ENCODE measurements around the gene ARAP1.

Gene ARAP1

GRCh38 chr11:72782081-72782920 lies 30.1 kb upstream of the ARAP1 start:
- TF ChIP-seq CTCF (IDR thresholded peaks at IDR 0.05; ENCODE audit: low read depth, low read length): no peak
- peak overlapping the region; percentile 36 for H3K4me3 ChIP-seq (ENCODE audit: low read depth, low read length)

DNA sequence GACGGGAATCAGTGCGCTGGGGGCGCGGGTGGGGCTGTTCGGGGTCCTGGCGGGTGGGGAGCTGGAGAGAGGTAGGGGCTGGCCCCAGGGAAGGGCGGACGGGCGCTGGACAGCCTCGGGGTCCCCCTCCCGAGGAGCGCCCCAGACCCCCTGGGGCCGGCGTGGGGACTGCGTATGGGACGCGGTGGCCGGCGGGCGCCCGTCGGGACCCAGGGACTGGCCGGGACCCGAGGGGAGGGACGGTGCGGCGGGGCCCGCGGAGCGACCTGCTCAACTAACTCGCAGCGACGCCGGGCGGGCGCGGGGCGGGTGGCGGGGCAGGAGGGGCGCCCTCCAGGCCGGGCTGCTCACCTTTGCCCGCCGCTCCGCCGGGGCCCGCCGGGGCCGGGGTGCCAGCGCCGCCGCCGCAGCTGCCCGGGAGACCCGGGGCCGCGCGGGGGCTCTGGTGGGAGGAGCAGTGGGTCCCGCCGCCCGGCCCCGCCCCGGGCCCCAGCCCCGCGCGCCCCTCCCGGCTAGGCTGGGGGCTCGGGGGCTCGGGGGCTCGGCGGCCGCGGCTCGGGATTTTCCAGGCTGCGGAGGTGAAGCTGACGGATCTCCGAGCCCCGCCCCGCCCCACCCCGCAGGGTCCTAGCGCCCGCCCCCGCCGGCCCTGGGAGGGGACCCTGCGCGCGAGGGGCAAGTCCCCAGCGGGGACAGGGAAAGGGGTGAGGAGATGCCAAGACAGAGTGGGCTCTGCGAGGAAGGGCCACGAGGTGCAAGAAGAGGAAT lies 29.3 kb upstream of the ARAP1 start:
- H3K4me3 ChIP-seq (ENCODE audit: low read depth, low read length): peak overlapping the region; percentile 51
- TF ChIP-seq CTCF (IDR thresholded peaks at IDR 0.05; ENCODE audit: low read depth, low read length): no peak

DNA sequence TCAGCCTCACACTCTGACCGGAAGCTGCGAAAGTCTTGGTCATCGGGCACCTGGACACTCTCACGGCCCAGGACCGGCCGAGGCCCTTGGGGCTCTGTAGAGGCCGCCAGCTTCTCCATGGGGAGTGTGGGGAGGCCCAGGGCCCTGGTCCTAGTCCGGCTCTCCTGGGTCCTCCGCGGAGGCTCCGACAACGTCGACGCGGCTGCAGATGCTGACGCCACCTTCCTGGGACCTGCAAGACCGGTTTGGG lies 28.8 kb upstream of the ARAP1 start:
- TF ChIP-seq CTCF (IDR thresholded peaks at IDR 0.05; ENCODE audit: low read depth, low read length): no peak
- peak overlapping the region; percentile 51 for H3K4me3 ChIP-seq (ENCODE audit: low read depth, low read length)

DNA sequence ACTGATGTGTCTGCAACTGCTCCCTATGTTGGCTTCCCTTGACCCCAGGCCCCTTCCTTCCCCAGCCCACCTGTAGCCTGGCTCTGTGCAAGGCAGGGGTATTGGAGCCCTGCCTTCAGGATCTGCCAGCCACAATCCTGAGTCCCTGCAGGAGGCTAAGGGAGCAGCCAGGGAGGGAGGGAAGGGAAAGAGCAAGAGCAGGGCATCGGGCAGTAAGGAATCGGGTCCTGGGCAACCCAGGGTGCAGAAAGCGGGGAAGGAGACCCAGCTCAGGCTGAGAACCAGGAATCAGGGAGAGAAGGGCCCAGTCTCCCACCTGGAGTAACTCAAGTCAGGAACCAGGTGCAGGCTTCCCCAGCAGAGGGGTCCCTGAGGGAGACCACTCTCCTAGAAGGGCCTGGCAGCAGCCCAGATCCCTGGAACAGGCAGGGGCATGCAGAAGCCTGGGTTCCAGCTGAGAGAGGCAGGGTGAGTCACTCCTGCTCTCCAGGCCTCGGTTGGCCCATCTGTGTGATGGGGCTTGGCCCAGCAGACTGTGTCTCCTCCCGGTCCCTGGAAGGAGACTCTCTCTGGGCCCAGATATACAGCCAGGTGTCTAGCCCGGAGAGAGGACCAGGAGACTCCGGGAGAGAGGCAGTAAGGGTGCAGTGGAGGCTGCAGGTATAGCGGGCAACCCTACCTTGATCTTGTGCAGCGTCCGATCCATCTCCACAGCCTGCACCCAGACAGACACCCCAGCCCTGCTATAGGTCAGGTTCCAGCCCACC lies 28.3 kb upstream of the ARAP1 start:
- H3K4me3 ChIP-seq (ENCODE audit: low read depth, low read length): peak overlapping the region; percentile 51
- TF ChIP-seq CTCF (IDR thresholded peaks at IDR 0.05; ENCODE audit: low read depth, low read length): no peak

GRCh38 chr11:72779495-72780128 lies 27.4 kb upstream of the ARAP1 start:
- no peak for TF ChIP-seq CTCF (IDR thresholded peaks at IDR 0.05; ENCODE audit: low read depth, low read length)
- no peak overlapping the region for H3K4me3 ChIP-seq (ENCODE audit: low read depth, low read length)

DNA sequence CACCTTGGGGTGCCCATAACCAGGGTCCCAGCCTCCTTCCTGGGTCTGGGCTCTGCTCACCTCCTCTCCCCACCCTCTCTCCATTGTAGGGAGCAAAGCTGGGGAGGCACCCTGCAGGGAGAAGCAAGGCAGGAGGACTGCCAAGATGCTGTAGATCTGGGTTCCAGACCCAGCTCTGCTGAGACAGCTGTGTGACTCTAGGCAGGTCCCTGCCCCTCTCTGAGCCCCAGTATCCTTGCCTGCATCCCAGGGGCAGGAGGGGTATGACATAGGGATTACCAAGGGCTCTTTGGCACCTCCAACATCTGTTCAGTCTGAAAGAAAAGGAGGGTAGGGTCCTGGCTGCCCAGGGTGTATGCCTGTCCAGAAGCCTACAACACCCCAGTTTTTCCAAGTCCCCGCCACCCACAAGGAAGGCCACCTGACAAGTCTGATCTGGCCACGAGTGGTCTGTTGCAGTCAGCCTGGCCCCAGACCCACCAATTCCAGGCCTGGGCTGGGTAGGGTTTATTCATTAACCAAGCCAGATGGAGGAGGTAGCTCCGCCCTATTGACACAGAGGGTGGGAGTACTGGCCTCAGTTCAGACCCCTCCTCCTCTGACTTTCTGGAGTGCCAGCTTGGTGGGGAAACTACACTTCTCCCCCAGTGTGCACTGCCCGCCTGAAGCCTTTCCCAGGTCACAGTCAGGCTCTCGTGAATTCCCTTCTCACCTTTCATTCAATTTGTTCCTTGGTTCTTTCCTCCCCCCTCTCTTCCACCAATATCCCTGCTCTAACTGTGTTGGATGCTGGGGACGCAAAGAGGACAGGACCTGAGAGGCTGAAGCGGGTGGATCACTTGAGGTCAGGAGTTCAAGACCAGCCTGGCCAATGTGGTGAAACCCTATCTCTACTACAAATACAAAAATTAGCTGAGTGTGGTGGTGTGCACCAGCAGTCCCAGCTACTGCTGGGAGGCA lies 26.6 kb upstream of the ARAP1 start:
- no peak for TF ChIP-seq CTCF (IDR thresholded peaks at IDR 0.05; ENCODE audit: low read depth, low read length)
- no peak overlapping the region for H3K4me3 ChIP-seq (ENCODE audit: low read depth, low read length)
